H7 (cell line): Measurements from ENCODE around the gene AGTRAP. TPM values are rescaled to one million over a fixed set of nuclear protein-coding genes. Genes with fewer than 3 reads are reported as not detected.

ENCODE experiments used
- DNase-seq: peaks from one replicate; pipeline ENCODE4 v3.0.0; 2012
- H3K27me3 ChIP-seq: 2 replicates; pipeline ENCODE4 v1.6.0; 2011; ENCODE audit warnings: mild to moderate bottlenecking, low read length; ENCODE audit not compliant: control insufficient read depth, insufficient read depth
- H3K36me3 ChIP-seq: replicated peaks from 2 replicates; pipeline ENCODE4 v1.5.1; 2011; ENCODE audit warnings: low read length; ENCODE audit not compliant: control insufficient read depth, insufficient read depth
- H3K4me3 ChIP-seq: 2 replicates; pipeline ENCODE4 v1.5.1; 2011; ENCODE audit warnings: low read depth, mild to moderate bottlenecking, control low read depth, low read length, moderate library complexity; ENCODE audit not compliant: insufficient read depth
- total RNA-seq: library from RNA; depleted of rRNA; stranded (reverse); fragments of >200 nt; shearing (Covaris generic); gene quantifications from 2 replicates; pipeline ENCODE4 v1.2.3, GENCODE V29; 2014

Gene AGTRAP
- total RNA-seq, 1 experiment from 2014 or later = 162 TPM

DNA sequence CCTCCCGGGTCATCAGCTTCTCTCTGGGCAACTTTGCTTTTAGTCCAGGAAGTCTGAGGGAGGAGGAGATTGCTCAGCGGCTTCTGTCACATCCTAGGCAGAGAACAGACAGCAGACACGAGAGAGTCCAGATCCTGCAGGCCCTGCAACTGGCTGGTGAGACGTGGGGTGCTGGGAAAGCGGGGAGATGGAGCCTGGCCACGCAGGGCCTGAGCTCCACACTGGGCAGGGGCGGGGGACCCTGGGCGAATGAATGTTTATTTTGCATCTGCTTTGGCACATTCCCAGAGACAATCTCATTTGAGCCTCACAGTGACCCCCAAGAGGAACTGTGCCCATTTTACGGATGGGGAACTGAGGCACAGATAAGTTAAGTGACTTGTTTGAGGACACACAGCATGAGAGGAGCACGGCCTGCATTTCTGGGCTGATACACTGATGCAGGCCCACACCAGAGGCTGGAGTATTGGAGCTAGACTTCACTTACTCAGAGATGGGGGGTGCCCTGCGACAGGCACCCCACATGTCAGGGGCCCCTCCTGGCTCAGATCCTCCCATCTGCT is 35.6 kb downstream of the AGTRAP start:
- H3K36me3 ChIP-seq = no peaks in the 10 kb centered on the region
- H3K4me3 ChIP-seq = no peak overlapping the region
- no peaks in the 10 kb centered on the region for H3K27me3 ChIP-seq
- no peak for DNase-seq

DNA sequence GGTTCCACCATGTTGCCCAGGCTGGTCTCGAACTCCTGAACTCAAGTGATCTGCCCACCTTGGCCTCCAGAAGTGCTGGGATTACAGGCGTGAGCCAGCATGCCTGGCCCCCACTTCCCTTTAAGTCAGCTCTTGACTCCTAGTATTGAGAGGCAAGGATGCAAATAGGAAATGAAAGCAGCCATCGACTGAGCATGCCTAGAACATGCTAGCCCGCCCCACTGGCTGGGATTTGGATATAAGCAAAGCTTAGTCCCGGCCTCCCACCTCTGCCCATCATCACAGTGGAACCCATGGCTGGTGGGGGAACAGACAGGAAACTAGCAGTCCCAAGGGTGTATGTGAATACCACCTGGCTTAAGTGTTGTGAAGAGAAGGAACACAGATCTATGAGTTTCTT is 36.5 kb downstream of the AGTRAP start:
- DNase-seq = no peak
- Histone ChIP-seq H3K27me3 (no peaks in the 10 kb centered on the region), H3K36me3 (no peaks in the 10 kb centered on the region), H3K4me3 (no peak overlapping the region)

DNA sequence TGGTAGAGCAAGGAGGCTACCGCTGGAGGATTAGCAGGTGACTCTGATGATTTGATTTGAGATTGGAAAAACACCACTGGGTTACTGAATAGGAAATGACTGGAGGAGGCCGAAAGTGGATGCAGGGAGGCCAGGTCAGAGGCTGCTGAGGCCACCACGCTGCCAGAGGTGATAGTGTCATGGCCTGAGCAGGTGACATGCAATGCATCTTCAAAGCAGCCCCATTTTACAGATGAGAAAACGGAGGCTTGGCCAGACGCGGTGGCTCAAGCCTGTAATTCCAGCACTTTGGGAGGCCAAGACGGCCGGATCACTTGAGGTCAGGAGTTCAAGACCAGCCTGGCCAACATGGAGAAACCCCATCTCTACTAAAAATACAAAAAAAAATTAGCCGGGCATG is 38.8 kb downstream of the AGTRAP start:
- Histone ChIP-seq H3K36me3 (no peaks in the 10 kb centered on the region), H3K4me3 (no peak overlapping the region), H3K27me3 (no peaks in the 10 kb centered on the region)
- no peak for DNase-seq

DNA sequence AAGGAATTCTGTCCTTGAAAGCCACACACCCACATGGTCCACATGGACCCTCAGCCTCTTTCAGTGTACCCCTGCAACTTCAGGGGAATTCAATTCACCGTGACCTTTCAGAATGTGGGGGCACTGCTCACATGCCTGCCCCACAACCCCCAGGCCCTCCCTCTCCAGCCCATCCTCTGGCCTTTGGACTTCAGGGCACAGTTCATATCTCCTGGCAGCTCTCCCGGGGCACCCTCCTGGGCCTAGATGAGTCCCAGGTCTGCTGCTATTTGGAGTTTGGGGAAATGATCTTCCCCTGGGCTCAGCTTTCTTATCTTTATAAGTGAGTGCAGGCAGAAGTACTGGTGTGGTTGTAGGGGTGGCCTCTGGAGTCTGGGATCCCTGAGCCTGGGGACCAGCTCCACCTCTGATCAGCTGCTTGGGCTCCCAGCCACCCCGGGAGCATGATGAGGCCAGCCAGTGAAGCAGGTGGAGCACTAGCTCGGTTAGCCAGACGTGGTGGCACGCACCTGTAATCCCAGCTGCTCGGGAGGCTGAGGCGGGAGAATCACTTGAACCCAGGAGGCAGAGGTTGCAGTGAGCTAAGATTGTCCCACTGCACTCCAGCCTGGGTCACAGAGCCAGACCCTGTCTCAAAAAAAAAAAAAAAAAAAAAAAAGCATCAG is 41.9 kb downstream of the AGTRAP start:
- Histone ChIP-seq H3K4me3 (no peak overlapping the region), H3K36me3 (no peaks in the 10 kb centered on the region; the same call in 1 of the 2 replicates), H3K27me3 (no peaks in the 10 kb centered on the region)
- DNase-seq = no peak

DNA sequence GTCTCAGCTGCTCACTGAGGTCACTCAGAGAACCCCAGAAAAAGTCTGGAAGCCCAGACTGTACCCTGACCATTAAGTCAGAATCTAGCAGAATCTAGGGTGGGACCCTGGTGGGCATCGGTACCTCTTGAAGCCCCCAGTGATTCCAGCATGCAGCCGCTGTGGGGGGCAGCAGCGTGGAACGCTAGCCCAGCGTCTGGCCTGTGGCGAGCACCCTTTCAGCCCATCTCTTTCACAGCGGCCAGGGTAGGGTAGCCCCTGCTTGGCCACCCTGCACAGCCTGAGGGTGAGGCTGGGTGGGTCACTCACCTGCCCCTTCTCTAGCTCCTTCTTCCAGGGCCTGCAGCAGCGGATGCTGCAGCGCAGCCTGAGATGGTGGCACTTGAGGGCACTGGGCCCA is 42.4 kb downstream of the AGTRAP start:
- Histone ChIP-seq H3K36me3 (no peaks in the 10 kb centered on the region; the same call in 1 of the 2 replicates), H3K4me3 (no peak overlapping the region), H3K27me3 (no peaks in the 10 kb centered on the region)
- no peak for DNase-seq

DNA sequence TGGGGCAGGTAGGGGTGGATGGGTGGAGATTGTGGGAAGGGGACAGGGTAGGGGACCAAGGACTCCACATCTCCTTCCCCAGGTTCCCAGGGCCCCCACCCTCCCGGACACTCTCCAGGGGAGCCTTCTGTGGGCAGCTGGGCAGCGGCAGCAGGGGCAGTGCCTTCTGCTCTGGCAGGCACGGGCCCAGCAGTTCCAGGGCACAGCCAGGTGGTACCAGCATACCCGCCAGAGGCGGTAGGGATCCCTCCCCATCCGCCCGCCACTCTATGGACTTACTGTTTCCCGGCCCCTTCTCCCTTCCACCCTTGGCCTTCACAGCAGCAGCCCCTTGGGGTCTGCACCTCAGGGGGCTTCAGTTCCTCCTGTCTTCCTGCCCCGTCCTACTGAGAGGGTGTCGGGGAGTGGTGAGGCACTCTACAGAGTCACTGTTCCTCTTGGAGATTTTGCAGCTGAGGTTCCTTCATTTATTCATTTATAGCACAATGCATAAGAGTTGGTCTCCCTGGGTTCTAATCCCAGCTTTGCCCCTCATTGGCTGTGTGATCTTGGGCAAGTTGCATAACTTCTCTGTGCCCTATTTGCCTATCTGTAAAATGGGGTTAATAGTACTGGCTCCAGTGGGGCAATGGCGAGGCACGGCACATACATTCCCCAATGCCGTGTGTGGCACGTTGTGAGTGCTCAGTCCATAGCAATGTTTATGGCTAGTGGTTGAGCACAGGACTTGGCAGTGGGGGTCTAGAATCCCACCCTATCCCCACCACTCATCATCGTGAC is 43.1 kb downstream of the AGTRAP start:
- DNase-seq = no peak
- no peaks in the 10 kb centered on the region; the same call in 1 of the 2 replicates for H3K36me3 ChIP-seq
- no peak overlapping the region for H3K4me3 ChIP-seq
- H3K27me3 ChIP-seq = no peaks in the 10 kb centered on the region

DNA sequence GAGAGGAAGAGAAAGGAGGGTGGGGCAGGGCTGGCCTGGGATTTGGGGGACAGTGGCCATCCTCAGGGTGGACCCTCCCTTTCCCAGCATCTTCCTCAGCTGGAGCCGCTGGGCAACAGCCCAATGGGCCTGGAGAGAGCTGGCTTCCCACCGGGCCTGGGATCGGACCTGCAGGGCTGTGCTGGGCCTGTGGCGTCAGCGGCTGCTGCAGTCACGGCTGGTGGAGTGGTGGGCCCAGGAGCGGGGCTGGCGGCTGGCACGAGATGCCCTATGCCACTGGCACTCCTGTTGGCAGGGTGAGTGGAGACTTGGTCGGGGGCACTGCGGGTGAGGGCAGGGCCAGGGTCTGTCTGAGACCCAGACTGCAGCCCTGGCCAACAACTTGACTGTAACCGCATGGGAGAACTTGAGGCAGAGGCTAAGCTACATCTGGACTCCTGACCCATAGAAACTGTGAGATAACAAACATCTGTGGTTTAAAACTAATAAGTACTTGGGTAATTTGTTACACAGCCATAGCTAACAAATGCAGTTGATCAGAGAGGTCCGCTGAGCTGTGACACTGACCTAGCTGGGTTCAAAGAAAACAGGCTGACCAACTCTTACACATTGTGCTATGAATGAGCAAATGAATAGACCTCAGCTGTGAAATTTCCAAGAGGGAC is 43.9 kb downstream of the AGTRAP start:
- no peak overlapping the region for H3K4me3 ChIP-seq
- H3K36me3 ChIP-seq = no peaks in the 10 kb centered on the region; the same call in 1 of the 2 replicates
- H3K27me3 ChIP-seq = no peaks in the 10 kb centered on the region
- DNase-seq = no peak

DNA sequence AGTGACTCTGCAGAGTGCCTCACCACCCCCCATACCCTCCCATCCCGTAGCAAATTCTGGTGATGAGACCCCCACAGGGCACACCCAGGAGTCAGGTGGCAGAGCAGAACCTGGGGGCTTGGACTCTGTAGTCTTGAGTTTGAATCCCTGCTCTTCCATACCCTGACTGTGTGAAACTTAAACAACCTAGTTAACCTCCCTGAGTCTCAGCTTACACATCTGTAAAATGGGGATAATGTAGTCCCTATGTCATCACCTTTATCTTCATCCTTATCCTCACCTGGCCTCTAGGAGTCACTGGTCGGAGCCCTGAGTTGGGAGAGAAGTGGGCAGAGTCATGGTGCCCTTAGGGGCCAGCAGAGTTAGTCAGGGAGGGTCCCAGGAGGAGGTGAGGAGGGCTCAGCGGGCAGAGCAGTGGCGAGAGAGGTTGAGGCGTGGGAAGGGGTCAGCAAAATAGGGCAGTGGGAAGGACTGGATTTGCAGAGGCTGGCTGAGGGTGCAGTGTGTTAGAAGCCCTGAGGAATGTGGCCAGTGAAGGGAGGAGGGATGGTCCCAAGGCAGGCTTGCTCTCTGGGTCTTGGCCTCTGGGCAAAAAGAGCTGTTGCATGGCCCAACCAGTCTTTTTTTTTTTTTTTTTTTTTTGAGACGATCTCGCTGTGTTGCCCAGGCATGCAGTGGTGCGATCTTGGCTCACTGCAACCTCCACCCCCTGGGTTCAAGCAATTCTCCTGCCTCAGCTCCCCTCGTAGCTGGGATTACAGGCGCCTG is 44.6 kb downstream of the AGTRAP start:
- no peaks in the 10 kb centered on the region for H3K27me3 ChIP-seq
- DNase-seq = no peak
- H3K36me3 ChIP-seq = no peaks in the 10 kb centered on the region; the same call in 1 of the 2 replicates
- no peak overlapping the region for H3K4me3 ChIP-seq

DNA sequence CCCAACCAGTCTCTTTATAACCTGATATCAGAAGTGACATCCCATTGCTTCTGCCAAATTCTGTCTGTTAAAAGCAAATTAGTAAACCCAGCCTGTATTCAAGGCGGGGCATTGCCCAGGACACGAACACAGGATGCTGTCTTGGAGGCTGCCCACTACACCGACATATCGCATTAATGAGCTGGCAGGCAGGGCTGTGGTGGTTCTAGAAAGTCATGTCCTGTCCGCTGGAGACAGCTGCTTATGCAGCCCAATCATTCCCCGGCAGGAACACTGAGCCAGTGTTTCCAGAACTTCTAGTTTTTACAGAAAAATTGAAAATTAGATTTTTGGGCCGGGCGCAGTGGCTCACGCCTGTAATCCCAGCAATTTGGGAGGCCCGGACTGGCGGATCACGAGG is 45.4 kb downstream of the AGTRAP start:
- DNase-seq = no peak
- H3K27me3 ChIP-seq = no peaks in the 10 kb centered on the region
- H3K36me3 ChIP-seq = no peaks in the 10 kb centered on the region; the same call in 1 of the 2 replicates
- H3K4me3 ChIP-seq = no peak overlapping the region

DNA sequence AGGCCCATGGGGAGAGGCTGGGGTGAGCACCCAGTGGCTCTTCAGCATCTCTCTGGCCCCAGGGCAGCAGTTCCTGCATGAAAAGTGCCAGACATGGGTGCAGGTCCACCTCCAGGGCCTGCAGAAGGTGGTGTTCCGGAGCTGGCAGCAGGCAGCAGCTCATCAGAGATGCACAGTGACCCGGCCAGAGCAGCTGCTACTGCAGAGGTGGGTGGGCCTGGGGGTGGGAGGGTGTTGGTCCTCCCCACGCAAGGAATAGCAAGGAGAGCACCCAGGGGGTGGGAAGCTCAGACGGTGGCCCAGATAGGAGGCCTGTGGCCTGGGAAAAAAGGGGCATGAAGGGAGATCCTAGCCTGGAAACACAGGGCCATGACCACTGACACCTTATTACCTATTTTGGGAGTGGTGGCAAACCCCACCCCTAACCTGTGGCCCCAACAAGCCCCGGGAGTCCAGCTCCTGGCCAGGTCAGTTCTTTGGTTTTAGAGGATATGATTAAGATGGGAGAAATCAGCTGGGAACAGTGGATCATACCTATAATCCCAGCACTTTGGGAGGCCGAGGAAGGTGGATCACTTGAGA is 46.3 kb downstream of the AGTRAP start:
- Histone ChIP-seq H3K36me3 (no peaks in the 10 kb centered on the region; the same call in 1 of the 2 replicates), H3K27me3 (no peaks in the 10 kb centered on the region), H3K4me3 (no peak overlapping the region)
- no peak for DNase-seq

DNA sequence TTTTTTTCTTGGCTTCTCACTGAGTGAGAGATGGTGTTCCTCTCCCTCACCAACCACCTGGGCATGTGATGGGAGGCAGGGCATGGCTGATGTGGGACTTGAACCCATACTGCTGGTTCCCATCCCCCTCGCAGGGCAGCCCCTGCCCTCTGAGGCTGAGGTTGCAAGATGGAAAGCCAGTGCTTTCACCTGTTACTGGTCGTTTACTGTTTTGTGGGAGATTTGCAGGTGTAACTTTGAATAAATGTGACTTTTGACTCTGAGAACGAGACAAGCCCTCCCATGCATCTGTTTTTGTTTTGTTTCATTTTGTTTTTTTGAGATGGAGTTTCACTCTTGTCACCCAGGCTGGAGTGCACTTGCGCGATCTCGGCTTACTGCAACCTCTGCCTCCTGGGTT is 47.6 kb downstream of the AGTRAP start:
- no peak overlapping the region for H3K4me3 ChIP-seq
- no peaks in the 10 kb centered on the region for H3K27me3 ChIP-seq
- H3K36me3 ChIP-seq = no peaks in the 10 kb centered on the region; the same call in 1 of the 2 replicates
- DNase-seq = no peak

DNA sequence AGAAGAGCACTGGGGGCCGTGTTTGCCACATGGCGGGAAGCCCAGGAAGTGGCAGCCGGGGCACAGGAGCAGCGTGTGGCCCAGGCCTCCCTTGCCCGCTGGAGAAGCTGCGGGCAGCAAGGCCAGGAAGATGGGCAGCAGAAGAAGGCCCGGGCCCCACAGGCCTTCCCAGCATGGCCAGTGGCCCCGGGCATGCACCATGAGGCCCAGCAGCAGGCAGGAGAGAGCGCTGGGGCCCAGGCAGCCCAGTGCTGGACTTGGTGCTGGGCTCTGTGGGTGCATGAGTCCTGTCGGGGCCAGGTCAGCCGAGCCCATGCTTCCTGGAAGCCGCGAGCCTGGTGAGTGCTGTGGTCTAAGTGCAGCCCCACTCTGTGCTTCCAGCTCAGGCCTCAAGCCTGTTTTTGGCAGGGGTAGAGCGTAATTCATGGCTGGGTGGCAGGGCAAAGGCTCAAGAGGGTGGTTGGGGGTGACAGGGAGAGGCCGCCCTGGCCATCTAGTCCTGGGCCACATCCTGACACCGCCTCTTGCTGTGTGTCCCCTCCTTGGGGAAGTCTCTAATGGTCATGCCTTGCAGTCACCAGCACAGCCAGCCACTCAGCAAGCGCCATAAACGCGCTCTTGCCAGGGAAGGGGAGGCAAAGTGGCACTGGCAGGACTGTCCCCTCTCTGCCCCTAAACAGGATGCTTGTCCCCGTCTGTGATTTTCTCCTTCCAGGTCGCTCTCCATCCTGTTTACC is 48.5 kb downstream of the AGTRAP start:
- 0 out of 2 replicates have a peak overlapping the region, but pooled peaks have one; percentile 22 for H3K4me3 ChIP-seq
- DNase-seq = peak; percentile 67

DNA sequence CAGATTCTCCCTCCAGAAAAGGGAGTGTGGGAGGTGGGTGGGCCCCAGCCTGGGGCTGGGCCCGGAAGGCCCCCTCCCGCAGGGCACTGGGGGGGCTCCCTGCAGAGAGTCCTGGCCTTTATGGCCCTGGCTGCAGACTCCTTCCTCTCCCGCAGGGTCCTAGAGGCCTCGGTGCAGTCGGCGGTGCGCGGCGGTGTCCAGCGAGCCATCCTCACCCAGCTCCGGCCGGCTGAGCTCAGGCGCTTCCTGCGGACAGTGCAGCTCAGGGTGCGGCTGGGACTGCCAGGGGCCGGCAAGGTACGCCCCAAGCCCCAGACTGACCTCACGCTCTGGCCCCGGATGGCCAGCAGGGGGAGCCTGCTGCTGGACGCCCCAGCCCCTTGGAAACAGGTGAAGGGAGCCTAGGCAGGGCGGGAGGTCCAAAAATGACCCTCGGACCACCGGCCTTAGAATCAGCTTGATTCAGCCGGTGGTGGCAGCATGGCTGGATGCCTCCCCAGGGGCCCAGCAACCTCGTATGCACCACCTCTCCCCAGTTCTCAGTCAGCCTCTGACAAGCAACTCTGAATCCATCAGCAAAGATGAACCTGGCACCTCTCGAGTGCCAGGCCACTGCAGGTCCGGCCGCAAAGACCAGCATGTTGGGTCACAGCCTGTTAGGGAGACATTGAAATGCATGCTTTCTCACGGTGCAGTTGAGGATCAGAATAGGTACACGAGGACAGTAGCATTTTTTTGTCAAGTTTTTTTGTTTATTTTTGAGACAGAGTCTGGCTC is 49.2 kb downstream of the AGTRAP start:
- peak; percentile 97 for DNase-seq
- Histone ChIP-seq H3K36me3 (peaks cover 2% of the 10 kb centered on the region), H3K27me3 (no peaks in the 10 kb centered on the region), H3K4me3 (peak overlapping the region; percentile 22)

More for the DNA sequence above, 48.5 kb downstream of the AGTRAP start:
- Histone ChIP-seq H3K36me3 (no peaks in the 10 kb centered on the region; the same call in 1 of the 2 replicates), H3K27me3 (no peaks in the 10 kb centered on the region)
